Activated T-helper 1 cell treated with anti-CD3 and anti-CD28 coated beads, Interleukin-12 subunit alpha, Interleukin-12 subunit beta, Interleukin-2, Interleukin-4 antibody, amounts not matched to agents 30 ng/mL and 10 ng/mL and 1 ng/mL, durations not matched to agents 14 hours and 24 hours and 36 hours (primary cell): ENCODE measurements around the gene GIMAP1. TPM values are rescaled to one million over a fixed set of nuclear protein-coding genes. Genes with fewer than 3 reads are reported as not detected.

Experiments used
- DNase-seq: peaks from one replicate; pipeline ENCODE4 v3.0.0; 2021; ENCODE audit warnings: low spot score
- H3K27ac Mint-ChIP-seq: one replicate; pipeline ENCODE4 v1.8.0; 2021; ENCODE audit warnings: mild to moderate bottlenecking, mixed read lengths
- H3K27me3 Mint-ChIP-seq: one replicate; pipeline ENCODE4 v1.8.0; 2022; ENCODE audit warnings: mild to moderate bottlenecking, moderate library complexity, mixed read lengths; ENCODE audit not compliant: insufficient read depth
- H3K36me3 Mint-ChIP-seq: one replicate; pipeline ENCODE4 v1.8.0; 2021; ENCODE audit warnings: low read depth, mixed read lengths
- H3K4me1 Mint-ChIP-seq: one replicate; pipeline ENCODE4 v1.8.0; 2021; ENCODE audit warnings: low read depth, mixed read lengths
- H3K4me3 Mint-ChIP-seq: one replicate; pipeline ENCODE4 v1.8.0; 2021; ENCODE audit warnings: mild to moderate bottlenecking, moderate library complexity, mixed read lengths
- H3K9me3 Mint-ChIP-seq: one replicate; pipeline ENCODE4 v1.8.0; 2021; ENCODE audit warnings: mixed read lengths
- intact Hi-C: fragments of 100-400 bp; cut with micrococcal nuclease; formaldehyde crosslinking; loops from one replicate; pipeline ENCODE4 v1.15.1; 2024
- total RNA-seq: library from RNA; stranded (reverse); gene quantifications from 2 replicates; pipeline ENCODE4 v1.2.3, GENCODE V29; 2022

GIMAP1 gene
- total RNA-seq, 1 donor from 2014 or later, result 4.6 TPM

- DNase-seq, result no peak
- Mint-ChIP-seq H3K36me3 (peaks cover 67% of the 10 kb centered on the region), H3K4me3 (no peak overlapping the region), H3K27ac (no peak overlapping the region), H3K27me3 (no peaks in the 10 kb centered on the region), H3K4me1 (peaks cover 19% of the 10 kb centered on the region), H3K9me3 (peaks cover 80% of the 10 kb centered on the region)
- intact Hi-C loops, result no loop called here
These were observed 20.8 kb upstream of the GIMAP1 start for GRCh38 chr7:150695654-150696053.

- H3K27me3 Mint-ChIP-seq, result no peaks in the 10 kb centered on the region
- H3K4me1 Mint-ChIP-seq, result peaks cover 3% of the 10 kb centered on the region
- peaks cover 61% of the 10 kb centered on the region for H3K36me3 Mint-ChIP-seq
- H3K4me3 Mint-ChIP-seq, result no peak overlapping the region
- H3K9me3 Mint-ChIP-seq, result peaks cover 81% of the 10 kb centered on the region
- H3K27ac Mint-ChIP-seq, result no peak overlapping the region
- intact Hi-C loops, result loop anchor here (2.0 kb wide), 1 partner anchor 16 kb away; no protein-coding TSS in a partner anchor
- DNase-seq, result no peak
These were observed 13.2 kb upstream of the GIMAP1 start for GRCh38 chr7:150703209-150703608.

GRCh38 chr7:150715293-150715692 is 1.1 kb upstream of the GIMAP1 start:
- peak overlapping the region; percentile 75 for H3K27ac Mint-ChIP-seq
- H3K4me1 Mint-ChIP-seq, result peaks cover 57% of the 10 kb centered on the region
- peak overlapping the region; percentile 97 for H3K4me3 Mint-ChIP-seq
- no peak for DNase-seq
- peaks cover 44% of the 10 kb centered on the region for H3K36me3 Mint-ChIP-seq
- H3K9me3 Mint-ChIP-seq, result peaks cover 20% of the 10 kb centered on the region
- intact Hi-C loops, result loop anchor here (1.0 kb wide), 1 partner anchor 47 kb away; no protein-coding TSS in a partner anchor
- no peaks in the 10 kb centered on the region for H3K27me3 Mint-ChIP-seq

GRCh38 chr7:150715738-150716137 is 675 bp upstream of the GIMAP1 start:
- no peaks in the 10 kb centered on the region for H3K27me3 Mint-ChIP-seq
- intact Hi-C loops, result loop anchor here (1.0 kb wide), 6 partner anchors 17 to 266 kb away; partner anchors contain the start of gene GIMAP6
- peaks cover 58% of the 10 kb centered on the region for H3K4me1 Mint-ChIP-seq
- peak overlapping the region; percentile 75 for H3K27ac Mint-ChIP-seq
- H3K9me3 Mint-ChIP-seq, result peaks cover 20% of the 10 kb centered on the region
- DNase-seq, result no peak
- peaks cover 45% of the 10 kb centered on the region for H3K36me3 Mint-ChIP-seq
- peak overlapping the region; percentile 97 for H3K4me3 Mint-ChIP-seq

- Mint-ChIP-seq H3K9me3 (peaks cover 20% of the 10 kb centered on the region), H3K4me3 (peak overlapping the region; percentile 97), H3K27ac (peak overlapping the region; percentile 75), H3K27me3 (no peaks in the 10 kb centered on the region), H3K4me1 (peaks cover 69% of the 10 kb centered on the region), H3K36me3 (peaks cover 56% of the 10 kb centered on the region)
- intact Hi-C loops, result loop anchor here (1.0 kb wide), 5 partner anchors 15 to 268 kb away; partner anchors contain the start of gene GIMAP6
- DNase-seq, result no peak
These were observed 526 bp downstream of the GIMAP1 start for GRCh38 chr7:150716939-150717338.

GRCh38 chr7:150717814-150718420 is 1.5 kb downstream of the GIMAP1 start:
- peaks cover 79% of the 10 kb centered on the region for H3K4me1 Mint-ChIP-seq
- H3K36me3 Mint-ChIP-seq, result peaks cover 56% of the 10 kb centered on the region
- DNase-seq, result no peak
- peak overlapping the region; percentile 97 for H3K4me3 Mint-ChIP-seq
- H3K9me3 Mint-ChIP-seq, result peaks cover 12% of the 10 kb centered on the region
- intact Hi-C loops, result loop anchor here (1.0 kb wide), 1 partner anchor 33 kb away; the partner anchor contains the start of gene GIMAP2
- H3K27ac Mint-ChIP-seq, result peak overlapping the region; percentile 75
- no peaks in the 10 kb centered on the region for H3K27me3 Mint-ChIP-seq

- peak overlapping the region; percentile 97 for H3K4me3 Mint-ChIP-seq
- peaks cover 11% of the 10 kb centered on the region for H3K9me3 Mint-ChIP-seq
- intact Hi-C loops, result no loop called here
- peak overlapping the region; percentile 85 for H3K27ac Mint-ChIP-seq
- peaks cover 92% of the 10 kb centered on the region for H3K4me1 Mint-ChIP-seq
- H3K36me3 Mint-ChIP-seq, result peaks cover 64% of the 10 kb centered on the region
- DNase-seq, result no peak
- no peaks in the 10 kb centered on the region for H3K27me3 Mint-ChIP-seq
These were observed 3.0 kb downstream of the GIMAP1 start for GRCh38 chr7:150719436-150719835.

- H3K4me1 Mint-ChIP-seq, result peaks cover 86% of the 10 kb centered on the region
- H3K27ac Mint-ChIP-seq, result peak overlapping the region; percentile 85
- no peak for DNase-seq
- H3K4me3 Mint-ChIP-seq, result peak overlapping the region; percentile 97
- no peaks in the 10 kb centered on the region for H3K27me3 Mint-ChIP-seq
- H3K36me3 Mint-ChIP-seq, result peaks cover 68% of the 10 kb centered on the region
- intact Hi-C loops, result no loop called here
- peaks cover 10% of the 10 kb centered on the region for H3K9me3 Mint-ChIP-seq
These were observed 3.8 kb downstream of the GIMAP1 start for GRCh38 chr7:150719960-150720891.

- DNase-seq, result no peak
- Mint-ChIP-seq H3K27ac (peak overlapping the region; percentile 71), H3K9me3 (peaks cover 23% of the 10 kb centered on the region), H3K4me1 (peaks cover 86% of the 10 kb centered on the region), H3K36me3 (peaks cover 76% of the 10 kb centered on the region), H3K27me3 (no peaks in the 10 kb centered on the region), H3K4me3 (peak overlapping the region; percentile 74)
- intact Hi-C loops, result no loop called here
These were observed 5.6 kb downstream of the GIMAP1 start for GRCh38 chr7:150721970-150722373.

- peaks cover 28% of the 10 kb centered on the region for H3K9me3 Mint-ChIP-seq
- H3K27me3 Mint-ChIP-seq, result no peaks in the 10 kb centered on the region
- intact Hi-C loops, result no loop called here
- peaks cover 81% of the 10 kb centered on the region for H3K4me1 Mint-ChIP-seq
- H3K27ac Mint-ChIP-seq, result peak overlapping the region; percentile 71
- DNase-seq, result no peak
- peak overlapping the region; percentile 74 for H3K4me3 Mint-ChIP-seq
- H3K36me3 Mint-ChIP-seq, result peaks cover 79% of the 10 kb centered on the region
These were observed 6.1 kb downstream of the GIMAP1 start for GRCh38 chr7:150722431-150722931.

GRCh38 chr7:150723467-150723866 is 7.1 kb downstream of the GIMAP1 start:
- Mint-ChIP-seq H3K27me3 (no peaks in the 10 kb centered on the region), H3K4me3 (peak overlapping the region; percentile 53), H3K27ac (no peak overlapping the region), H3K4me1 (peaks cover 71% of the 10 kb centered on the region), H3K9me3 (peaks cover 38% of the 10 kb centered on the region), H3K36me3 (peaks cover 82% of the 10 kb centered on the region)
- DNase-seq, result no peak
- intact Hi-C loops, result no loop called here

GRCh38 chr7:150727381-150727780 is 11.0 kb downstream of the GIMAP1 start:
- peaks cover 48% of the 10 kb centered on the region for H3K9me3 Mint-ChIP-seq
- H3K27me3 Mint-ChIP-seq, result no peaks in the 10 kb centered on the region
- peaks cover 60% of the 10 kb centered on the region for H3K36me3 Mint-ChIP-seq
- no peak for DNase-seq
- H3K27ac Mint-ChIP-seq, result no peak overlapping the region
- H3K4me3 Mint-ChIP-seq, result no peak overlapping the region
- H3K4me1 Mint-ChIP-seq, result peaks cover 70% of the 10 kb centered on the region
- intact Hi-C loops, result no loop called here

- no peak overlapping the region for H3K27ac Mint-ChIP-seq
These were observed 11.6 kb downstream of the GIMAP1 start for GRCh38 chr7:150728011-150728410.

More at GRCh38 chr7:150728011-150728410, 11.6 kb downstream of the GIMAP1 start:
- no peaks in the 10 kb centered on the region for H3K27me3 Mint-ChIP-seq
- peaks cover 48% of the 10 kb centered on the region for H3K9me3 Mint-ChIP-seq
- intact Hi-C loops, result no loop called here
- H3K36me3 Mint-ChIP-seq, result peaks cover 55% of the 10 kb centered on the region
- peaks cover 70% of the 10 kb centered on the region for H3K4me1 Mint-ChIP-seq
- DNase-seq, result no peak
- no peak overlapping the region for H3K4me3 Mint-ChIP-seq
